Skin epidermis (tissue), 12 donors: Measurements from ENCODE around the gene JAM3.
"Not testable (repeated sequence)": the region's sequence is repeated elsewhere in the genome, so short reads cannot be mapped to it uniquely, and the experiment has no call there.

ENCODE experiments used
- H3K27ac ChIP-seq, 21 experiments: fragments of 200-600 bp; sonication (generic) in 11 of 21; one replicate each; pipeline ENCODE4 v1.5.0; 2020; ENCODE audit warnings: mild to moderate bottlenecking in 3 of 21, inconsistent platforms in 2 of 21, moderate library complexity in 2 of 21
- H3K4me3 ChIP-seq, 7 experiments: fragments of 200-600 bp; sonication (generic) in 2 of 7; one replicate each; pipeline ENCODE4 v1.5.0; 2020; ENCODE audit warnings: inconsistent platforms in 2 of 7, mild to moderate bottlenecking in 2 of 7, moderate library complexity in 1 of 7

JAM3 gene

DNA sequence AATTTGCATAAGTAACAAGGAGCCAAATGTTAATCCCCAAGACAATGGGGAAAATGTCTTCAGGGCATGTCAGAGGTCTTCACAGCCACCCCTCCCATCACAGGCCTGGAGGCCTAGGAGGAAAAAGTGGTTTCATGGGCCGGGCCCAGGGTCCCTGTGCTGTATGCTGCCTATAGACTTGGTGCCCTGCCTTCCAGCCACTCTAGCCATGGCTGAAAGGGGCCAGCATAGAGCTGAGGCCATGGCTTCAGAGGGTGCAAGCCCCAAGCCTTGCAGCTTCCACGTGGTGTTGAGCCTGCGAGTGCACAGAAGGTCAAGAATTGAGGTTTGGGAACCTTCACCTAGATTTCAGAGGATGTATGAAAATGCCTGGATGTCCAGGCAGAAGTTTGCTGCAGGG, 12.4 kb downstream of the JAM3 start:
- not testable (repeated sequence) for H3K27ac ChIP-seq, H3K4me3 ChIP-seq

DNA sequence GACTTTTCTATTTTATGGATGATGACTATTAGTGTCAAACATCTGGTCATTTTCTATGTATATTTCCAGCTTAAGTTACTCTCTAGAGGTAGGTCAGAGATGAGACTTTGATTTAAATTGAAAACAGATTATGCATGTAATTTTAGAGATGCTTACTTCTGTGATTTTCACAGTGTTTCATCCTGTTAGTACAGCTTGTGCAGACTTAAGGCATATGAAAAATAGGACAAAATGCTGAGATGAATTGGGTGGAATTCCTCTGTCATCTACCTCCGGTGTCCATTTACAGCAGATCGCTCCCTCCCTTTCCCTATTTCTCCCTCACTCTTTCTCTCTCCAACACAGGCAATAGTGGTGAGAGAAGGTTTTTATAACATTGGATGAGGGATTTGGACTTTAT, 14.1 kb downstream of the JAM3 start:
- Histone ChIP-seq H3K4me3 (no peak overlapping the region), H3K27ac (no peak overlapping the region)

DNA sequence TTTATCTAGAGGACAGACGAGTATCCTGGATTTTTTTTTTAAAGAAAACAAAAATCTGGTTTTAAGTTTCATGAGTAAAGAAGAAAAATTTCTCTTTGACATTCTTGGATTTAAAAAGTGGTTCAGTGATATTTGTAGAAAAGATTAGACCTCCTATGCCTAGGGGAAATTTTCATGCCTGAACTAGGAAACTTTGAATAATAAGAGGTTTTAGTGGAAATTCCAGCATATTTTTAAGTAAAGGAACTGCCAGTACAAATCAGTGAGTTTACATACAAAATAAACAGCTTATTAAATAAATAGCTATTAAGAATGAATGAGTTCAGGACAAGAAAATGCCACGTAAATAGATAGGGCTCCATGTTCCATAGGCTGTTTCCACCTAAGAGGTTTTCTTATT, 17.5 kb downstream of the JAM3 start:
- Histone ChIP-seq H3K27ac (no peak overlapping the region), H3K4me3 (no peak overlapping the region)

DNA sequence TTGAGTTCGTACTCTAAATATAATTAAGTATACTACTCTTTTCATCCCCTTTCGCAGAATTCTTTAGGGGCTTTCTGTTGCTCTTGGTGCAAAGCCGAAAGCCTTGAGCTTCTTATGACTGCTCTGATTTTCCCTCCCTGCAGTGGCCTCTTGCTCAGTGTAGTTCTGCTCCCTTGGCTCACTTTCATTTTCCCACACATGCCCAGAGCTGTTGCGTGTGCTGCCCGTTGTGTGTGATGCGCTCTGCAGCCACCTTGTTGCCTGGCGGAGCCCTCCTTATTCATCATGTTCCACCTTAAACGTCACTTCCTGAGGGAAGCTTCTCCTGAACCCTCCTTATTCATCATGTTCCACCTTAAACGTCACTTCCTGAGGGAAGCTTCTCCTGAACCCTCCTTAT, 23.1 kb downstream of the JAM3 start:
- H3K27ac ChIP-seq, H3K4me3 ChIP-seq: not testable (repeated sequence)

DNA sequence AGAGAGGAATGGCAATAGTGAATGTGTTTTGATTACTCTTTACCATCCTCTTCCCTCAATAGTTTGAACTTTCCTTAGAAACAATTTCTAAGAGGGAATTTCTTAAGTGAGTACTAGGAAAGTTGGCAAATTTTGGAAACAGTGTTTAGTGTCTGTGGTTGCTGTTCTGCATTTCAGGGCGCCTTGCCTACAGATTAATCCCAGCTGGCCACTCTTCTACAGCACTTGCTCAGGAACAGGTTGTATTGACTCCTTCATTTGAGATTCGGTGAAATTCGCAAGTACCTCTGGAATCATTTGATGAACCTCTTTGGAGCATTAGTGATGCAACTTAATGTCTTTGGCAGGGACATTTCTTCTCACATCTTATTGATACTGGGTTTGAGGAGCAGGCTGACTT, 28.3 kb downstream of the JAM3 start:
- Histone ChIP-seq H3K27ac (no peak overlapping the region), H3K4me3 (no peak overlapping the region)

DNA sequence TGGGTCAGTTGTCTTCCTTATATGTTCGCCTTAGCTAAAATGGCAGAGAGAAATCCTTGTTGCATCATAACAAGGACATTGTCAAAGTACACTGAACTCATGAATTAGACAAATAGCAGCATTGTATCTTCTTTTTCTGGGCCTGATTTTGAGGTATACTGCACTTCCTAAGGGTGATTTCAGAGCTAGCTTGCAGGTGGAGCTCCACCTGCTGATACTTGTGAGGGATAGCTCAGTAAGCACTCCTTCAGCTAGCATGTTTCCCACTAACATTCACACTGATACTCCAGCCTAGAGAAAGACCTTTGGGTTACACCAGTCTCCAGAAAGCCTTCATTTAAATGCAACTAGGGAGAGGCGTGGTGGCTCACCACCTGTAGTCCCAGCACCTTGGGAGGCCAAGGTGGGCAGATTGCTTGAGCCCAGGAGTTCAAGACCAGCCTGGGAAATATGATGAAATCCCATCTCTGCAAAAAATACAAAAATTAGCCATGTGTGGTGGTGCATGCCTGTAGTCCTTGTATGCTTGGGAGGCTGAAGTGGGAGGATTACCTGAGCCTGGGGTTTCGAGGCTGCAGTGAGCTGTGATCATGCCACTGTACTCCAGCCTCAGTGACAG, 29.8 kb downstream of the JAM3 start:
- no peak overlapping the region for H3K27ac ChIP-seq
- no peak overlapping the region for H3K4me3 ChIP-seq

DNA sequence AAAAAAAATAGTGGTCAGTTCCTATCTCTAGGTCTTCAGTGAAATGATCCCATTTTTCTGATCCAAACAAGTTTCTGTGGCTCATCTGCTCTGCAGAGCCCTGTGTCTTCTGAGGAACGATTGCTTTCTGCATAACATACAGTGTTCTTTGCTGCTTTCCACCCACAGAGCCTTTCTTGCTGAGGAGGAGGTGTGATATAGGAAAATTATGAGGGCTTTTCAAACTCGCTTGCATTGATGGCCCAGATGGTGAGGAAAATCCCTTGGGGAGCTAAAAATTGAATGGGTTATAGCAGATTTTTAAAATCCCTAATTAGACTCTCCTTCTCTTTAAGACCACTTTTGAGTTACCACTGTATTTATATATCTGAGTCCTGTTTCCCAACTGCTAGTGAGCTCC, 31.3 kb downstream of the JAM3 start:
- H3K27ac ChIP-seq: no peak overlapping the region
- H3K4me3 ChIP-seq: no peak overlapping the region

DNA sequence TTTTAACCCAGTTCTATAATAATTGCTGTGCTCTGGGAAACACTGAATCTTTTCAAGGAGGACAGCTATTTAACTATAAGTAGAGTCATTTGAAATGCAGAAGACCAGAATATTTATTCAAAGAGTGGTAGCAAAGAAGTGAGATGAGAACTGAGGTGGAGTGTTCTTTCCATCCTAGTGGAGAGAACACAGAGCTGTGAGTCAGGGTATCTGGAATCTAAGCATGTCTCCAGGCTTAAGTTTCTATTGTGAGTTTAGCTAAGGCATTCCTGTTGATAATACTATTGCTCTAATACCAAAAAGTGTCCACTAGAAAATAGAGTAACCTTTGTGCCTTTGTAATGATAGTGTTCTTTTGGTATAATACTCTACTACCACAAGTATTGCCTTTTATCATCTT, 32.4 kb downstream of the JAM3 start:
- no peak overlapping the region for H3K4me3 ChIP-seq
- no peak overlapping the region for H3K27ac ChIP-seq

DNA sequence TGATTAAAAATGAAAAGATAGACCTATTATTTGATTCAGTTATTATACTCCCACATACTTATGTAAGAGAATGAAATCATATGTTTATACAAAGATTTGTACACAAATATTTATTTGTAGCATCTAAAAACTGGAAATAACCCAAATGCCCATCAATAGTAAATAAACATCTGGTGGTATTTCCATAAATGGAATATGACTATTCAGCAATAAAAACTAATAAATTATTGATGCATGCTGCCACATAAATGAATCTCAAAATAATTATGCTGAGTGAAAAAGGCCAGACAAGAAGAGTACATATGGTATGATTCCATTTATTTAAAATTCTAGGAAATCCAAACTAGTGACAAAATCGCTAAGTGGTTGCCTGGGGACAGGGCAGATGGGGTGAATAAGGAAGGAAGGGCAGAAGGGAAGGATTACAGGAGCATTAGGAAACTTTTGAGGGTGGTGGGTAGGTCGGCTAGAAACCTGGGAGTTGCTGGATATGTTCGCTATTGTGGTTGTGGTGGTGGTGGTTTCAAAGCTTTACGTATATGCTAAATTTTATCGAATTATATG, 41.5 kb downstream of the JAM3 start:
- Histone ChIP-seq H3K4me3 (no peak overlapping the region), H3K27ac (no peak overlapping the region)

DNA sequence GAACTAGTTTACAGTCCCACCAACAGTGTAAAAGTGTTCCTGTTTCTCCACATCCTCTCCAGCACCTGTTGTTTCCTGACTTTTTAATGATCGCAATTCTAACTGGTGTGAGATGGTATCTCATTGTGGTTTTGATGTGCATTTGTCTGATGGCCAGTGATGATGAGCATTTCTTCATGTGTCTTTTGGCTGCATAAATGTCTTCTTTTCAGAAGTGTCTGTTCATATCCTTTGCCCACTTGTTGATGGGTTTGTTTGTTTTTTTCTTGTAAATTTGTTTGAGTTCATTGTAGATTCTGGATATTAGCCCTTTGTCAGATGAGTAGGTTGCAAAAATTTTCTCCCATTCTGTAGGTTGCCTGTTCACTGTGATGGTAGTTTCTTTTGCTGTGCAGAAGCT, 44.9 kb downstream of the JAM3 start:
- not testable (repeated sequence) for H3K27ac ChIP-seq, H3K4me3 ChIP-seq

DNA sequence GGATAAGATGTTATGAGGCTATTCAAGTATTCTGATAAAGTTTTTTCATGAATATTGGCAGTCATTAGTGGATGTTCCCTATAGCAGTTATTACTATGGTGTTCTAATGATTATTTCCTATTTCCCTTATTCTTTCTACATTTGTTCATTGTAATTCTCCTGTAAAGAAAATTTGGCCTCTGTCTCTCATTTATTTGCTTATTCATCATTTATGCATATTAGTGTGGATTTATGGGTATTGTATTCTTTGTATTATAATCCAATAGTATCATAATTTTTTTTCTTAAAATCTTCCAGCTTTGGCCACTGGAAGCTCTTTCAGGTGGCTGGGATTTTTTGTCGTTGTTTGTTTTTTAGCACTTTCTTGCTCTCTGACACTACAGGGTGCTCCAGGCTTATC, 47.3 kb downstream of the JAM3 start:
- Histone ChIP-seq H3K27ac (no peak overlapping the region), H3K4me3 (no peak overlapping the region)

DNA sequence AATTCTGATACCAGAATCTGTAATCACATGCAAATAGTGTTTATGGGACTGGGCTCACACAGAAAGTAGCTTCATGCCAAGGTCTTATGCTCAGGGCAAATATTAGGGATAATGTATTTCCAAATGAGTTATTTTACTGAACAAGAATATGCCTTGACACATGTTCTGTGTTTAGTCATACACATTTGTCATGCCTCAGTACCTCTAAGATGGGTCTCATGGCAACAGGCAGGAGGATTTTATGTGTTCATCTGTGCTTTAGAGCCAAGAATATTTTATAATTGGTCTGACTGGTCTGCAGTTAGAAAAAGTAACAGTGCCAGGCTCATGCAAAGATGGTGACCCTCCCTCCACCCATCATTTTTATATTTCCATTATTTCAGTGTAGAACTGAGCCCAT, 49.1 kb downstream of the JAM3 start:
- Histone ChIP-seq H3K27ac (no peak overlapping the region), H3K4me3 (no peak overlapping the region)

DNA sequence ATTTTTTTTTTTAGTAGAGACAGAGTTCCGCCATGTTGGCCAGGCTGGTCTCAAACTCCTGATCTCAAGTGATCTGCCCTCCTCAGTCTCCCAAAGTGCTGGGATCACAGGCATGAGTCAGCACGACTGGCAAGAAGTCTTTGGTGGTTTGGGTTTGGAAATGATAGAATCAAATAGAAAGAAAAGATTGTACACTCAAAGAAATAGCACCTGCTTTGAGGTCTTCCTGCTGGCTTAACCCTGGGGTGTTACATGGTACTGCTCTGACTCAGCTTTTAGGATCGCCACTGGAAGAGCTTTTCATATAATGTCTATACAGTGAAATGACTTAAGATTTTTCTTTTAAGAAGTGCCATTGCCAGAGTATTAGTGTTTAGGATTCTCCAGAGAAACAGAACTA, 50.2 kb downstream of the JAM3 start:
- no peak overlapping the region for H3K4me3 ChIP-seq
- H3K27ac ChIP-seq: peak overlapping the region in 8 of 21 experiments; percentile 23 to 91 (median 77)

DNA sequence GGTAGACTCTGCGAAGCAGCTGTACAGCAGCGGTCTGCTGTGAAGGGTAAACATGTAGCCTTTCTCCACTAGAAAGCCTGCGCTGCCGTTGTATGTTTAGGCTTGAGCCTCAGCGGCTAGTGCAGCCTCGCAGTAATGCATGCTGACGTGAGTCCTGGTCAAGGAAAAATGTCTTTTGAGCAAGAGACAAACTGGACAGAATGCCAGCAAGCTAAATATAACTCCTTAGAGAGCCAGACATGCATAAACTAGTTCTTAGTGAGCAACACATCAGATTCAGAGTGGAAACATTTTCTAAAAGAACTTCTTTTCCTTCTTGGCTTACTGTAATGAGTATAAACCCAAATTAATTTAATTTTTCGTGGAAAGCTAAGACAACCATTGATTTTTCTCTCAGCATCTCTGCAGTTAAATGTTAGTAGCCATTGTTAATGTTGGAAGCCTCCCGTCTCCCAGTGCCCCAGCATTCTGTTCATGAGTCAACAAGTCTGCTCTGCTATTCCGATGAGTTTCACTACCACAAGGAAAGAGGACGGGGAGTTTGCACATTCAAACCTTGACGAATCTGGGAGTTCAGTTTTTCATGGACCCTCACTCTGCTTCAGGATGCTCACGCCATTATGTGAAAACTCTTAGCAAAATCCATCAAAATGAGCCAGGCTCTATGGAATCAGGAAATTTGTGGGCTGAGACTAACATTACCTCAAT, 51.4 kb downstream of the JAM3 start:
- peak overlapping the region in 19 of 21 experiments; percentile 1 to 91 (median 67) for H3K27ac ChIP-seq

DNA sequence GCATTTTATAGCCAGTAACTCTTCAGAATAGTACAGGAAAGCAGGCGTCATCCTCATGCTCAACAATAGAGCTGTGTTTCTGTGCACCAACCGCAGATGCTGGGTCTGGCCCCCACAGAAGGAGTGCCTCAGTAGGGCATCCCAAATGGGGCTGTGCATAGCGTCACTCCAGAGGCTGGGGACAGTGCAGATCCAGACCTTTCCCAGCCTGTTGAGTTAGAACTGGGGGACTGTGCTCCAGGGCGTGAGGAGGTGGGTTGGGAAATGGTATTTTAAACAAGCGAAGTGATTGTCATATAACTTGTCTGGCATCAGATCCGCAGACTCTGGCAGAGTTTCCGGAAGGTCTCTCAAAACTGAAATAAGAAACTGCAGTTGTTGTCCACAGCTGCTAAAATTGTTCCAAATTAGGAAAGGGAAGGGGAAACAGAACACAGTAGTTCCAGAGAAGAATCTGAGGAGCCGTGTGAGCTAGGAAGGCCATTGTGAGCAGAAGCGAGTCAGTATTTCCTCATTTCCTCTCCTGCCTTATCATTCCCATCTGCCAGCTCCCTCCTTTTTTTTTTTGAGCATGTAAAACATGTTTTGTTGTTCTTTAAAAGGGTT, 52.2 kb downstream of the JAM3 start:
- Histone ChIP-seq H3K4me3 (no peak overlapping the region), H3K27ac (peak overlapping the region in 19 of 21 experiments; percentile 1 to 91 (median 67))

More for the DNA sequence above, 51.4 kb downstream of the JAM3 start:
- H3K4me3 ChIP-seq: no peak overlapping the region

DNA sequence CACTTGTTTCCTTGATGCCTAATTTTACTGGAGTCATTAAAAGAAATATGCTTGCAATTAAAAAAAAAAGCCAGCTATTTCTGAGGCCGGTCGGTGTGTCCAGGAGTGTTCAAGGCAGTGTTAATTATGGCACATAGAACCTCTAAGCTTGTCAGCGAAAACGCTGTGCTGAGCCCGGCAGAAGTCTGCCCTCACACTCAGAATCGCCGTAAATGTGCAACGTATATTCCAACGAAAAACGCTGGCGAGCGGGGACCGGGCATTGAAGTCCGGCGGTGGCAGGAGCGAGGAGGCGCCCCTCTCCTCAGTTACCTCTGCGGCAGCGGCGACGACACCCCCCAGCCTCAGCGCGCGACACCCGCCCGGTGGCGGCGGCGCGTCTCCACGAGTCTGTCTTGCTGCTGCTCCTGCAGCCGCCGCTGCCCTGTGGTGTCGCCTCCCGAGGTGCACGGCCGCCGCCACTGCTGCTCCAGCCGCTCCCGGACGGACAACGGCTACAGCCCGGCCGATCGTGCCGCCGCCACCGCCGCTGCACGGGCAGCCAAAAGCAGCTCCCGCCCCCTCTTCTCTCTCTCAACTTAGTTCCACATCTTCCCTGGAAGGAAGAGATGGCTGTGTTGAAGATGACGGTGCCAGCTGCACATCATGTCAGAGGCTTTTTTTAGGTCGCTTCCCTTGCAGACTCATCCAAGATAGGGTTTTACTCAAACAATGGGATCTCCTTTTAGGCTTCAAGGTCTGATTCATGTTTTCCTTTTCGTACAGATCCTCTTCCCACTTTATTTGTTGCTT, 56.0 kb downstream of the JAM3 start:
- Histone ChIP-seq H3K27ac (peak overlapping the region in 14 of 21 experiments; percentile 11 to 86 (median 48)), H3K4me3 (peak overlapping the region; percentile 4 to 33 (median 21))

DNA sequence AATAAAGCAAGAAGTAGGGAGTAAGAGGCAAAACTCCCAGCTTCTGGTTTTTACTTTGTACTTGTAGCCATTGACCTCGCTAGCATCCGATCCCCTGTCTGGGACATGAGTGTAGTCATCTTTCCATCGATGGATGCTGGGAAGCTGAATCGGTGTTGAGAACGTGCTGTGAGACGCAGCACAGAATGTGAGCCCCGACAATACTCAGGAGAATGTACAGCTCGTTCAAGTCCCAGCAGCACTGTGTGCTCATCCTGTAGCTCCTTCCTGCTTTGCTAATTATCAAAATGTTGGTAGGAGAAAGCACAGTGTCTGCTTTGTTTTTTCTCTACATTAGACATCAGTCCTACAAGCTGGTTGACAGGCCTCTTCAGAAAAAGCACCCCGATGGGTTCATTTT, 56.6 kb downstream of the JAM3 start:
- Histone ChIP-seq H3K27ac (peak overlapping the region in 10 of 21 experiments; percentile 13 to 86 (median 60)), H3K4me3 (peak overlapping the region in 4 of 7 experiments; percentile 14 to 21 (median 18))

DNA sequence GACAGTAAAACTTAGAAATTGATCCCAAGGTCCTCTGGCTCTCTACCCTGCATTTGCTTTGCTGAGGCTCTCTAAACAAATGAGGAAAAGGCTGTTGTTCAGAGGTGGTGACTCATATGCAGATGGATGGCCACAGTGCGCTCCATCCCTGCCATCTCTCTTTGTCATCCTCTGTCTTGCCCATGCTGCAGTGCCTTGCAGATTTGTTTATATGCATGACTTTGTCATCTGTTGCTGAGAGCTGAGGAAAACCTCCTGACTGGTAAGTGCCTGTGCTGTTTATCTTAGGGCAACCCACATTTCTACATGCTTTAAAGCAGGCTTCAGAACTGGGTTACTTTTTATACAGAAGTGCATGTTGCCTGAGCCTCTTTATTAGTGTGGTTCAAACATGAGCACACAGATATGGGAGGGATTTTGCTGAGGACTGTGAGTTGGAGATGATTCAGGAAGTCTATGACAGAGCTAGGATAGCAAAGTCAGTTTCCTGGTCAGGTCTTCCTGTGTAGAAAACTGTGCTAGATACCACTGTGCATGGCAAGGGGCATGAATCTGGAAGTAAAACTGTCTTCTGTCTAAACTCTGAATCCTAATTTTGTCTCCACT, 57.4 kb downstream of the JAM3 start:
- H3K4me3 ChIP-seq: no peak overlapping the region
- H3K27ac ChIP-seq: peak overlapping the region in 6 of 21 experiments; percentile 49 to 86 (median 66)

DNA sequence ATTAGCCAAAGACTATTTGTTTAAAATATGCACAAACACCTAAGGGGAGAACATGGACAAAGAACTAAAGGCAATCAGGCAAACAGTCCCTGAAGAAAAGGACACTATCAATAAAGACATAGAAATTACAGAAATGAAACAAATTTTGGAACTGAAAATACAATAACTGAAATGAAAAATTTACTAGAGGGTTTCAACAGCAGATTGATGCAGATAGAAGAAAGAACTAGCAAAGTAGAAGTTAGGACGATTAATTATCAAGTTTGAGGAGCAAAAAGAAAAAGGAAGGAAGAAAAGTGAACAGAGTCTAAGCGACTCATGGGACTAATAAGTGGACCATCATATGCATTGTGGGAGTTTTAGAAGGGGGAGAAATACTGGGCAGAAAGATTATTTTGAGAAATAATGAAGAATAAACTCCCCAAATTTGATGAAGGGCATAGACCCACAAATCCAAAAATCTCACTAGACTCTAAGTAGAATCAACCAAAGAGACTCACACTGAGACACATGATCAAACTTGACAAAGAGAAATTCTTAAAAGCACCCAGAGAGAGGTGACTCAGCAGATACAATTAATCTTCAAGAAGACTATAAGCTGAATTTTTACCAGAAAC, 62.9 kb downstream of the JAM3 start:
- no peak overlapping the region for H3K4me3 ChIP-seq

More for the DNA sequence above, 62.9 kb downstream of the JAM3 start:
- no peak overlapping the region for H3K27ac ChIP-seq
